Neutrophil (primary cell): ENCODE measurements around the gene FHAD1.

Experiments
- H3K27ac ChIP-seq: fragments of 200-600 bp; sonication (generic); 2 replicates; pipeline ENCODE4 v1.5.1; 2016; ENCODE audit warnings: mild to moderate bottlenecking, moderate library complexity
- H3K27me3 ChIP-seq: fragments of 200-600 bp; sonication (generic); 2 replicates; pipeline ENCODE4 v1.6.0; 2016; ENCODE audit warnings: mild to moderate bottlenecking
- H3K36me3 ChIP-seq: fragments of 200-600 bp; sonication (generic); 2 replicates; pipeline ENCODE4 v1.5.1; 2017
- H3K4me1 ChIP-seq, 2 experiments: fragments of 200-600 bp in 1 of 2; sonication (generic) in 1 of 2; 1 replicate in 1 of 2; 2 replicates in 1 of 2; pipeline versions ENCODE4 v1.5.1 to v1.6.1; 2013 to 2016; ENCODE audit warnings: low read depth in 1 of 2, low read length in 1 of 2, mild to moderate bottlenecking in 1 of 2, moderate library complexity in 1 of 2; ENCODE audit not compliant: control insufficient read depth in 1 of 2, insufficient read depth in 1 of 2
- H3K4me3 ChIP-seq, 2 experiments: fragments of 200-600 bp in 1 of 2; sonication (generic) in 1 of 2; 1 replicate in 1 of 2; 2 replicates in 1 of 2; pipeline ENCODE4 v1.5.1; 2013 to 2016; ENCODE audit warnings: low read depth in 1 of 2, low read length in 1 of 2, mild to moderate bottlenecking in 1 of 2, moderate library complexity in 1 of 2
- H3K9me3 ChIP-seq: fragments of 200-600 bp; sonication (generic); 2 replicates; pipeline ENCODE4 v1.5.1; 2016
- CTCF ChIP-seq: fragments of 200-600 bp; sonication (generic); IDR thresholded peaks from 2 replicates; pipeline ENCODE4 v1.5.1; 2016; ENCODE audit warnings: antibody characterized with exemption

The FHAD1 gene

GRCh38 chr1:15407580-15407979 lies 160.6 kb downstream of the FHAD1 start:
- TF ChIP-seq CTCF: no peak
- peaks cover 4% of the 10 kb centered on the region for H3K27me3 ChIP-seq
- H3K4me3 ChIP-seq: no peak overlapping the region
- H3K9me3 ChIP-seq: no peaks in the 10 kb centered on the region
- H3K4me1 ChIP-seq: peaks cover 16 to 19% of the 10 kb centered on the region in 2 experiments
- H3K36me3 ChIP-seq: peaks cover 8% of the 10 kb centered on the region
- no peak overlapping the region for H3K27ac ChIP-seq

DNA sequence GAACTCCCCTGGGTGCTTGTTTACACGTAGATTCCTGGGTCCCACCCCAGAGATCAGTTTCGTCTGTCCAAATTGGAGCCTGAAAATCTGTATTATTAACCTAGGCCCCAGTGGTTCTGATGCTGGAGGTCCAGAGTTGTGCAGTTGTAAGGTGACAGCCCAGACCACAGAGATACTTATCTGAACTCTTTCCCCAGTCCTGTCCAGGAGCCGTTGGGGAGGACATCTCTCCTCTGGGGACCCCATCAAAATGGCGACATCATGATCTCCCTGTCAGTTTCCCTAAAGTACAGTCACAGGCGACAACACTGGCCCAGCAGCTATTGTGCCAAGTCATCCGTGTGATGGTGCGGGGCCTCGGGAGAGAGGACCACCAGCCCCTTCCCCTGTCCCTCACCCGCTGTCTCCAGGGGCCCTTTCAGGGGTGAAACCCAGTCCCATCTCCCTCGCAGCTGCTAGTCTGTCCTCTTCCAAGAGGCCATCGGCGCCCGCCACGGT lies 161.9 kb downstream of the FHAD1 start:
- H3K27me3 ChIP-seq: peaks cover 4% of the 10 kb centered on the region
- H3K4me3 ChIP-seq: peak overlapping the region; percentile 83 to 95
- peaks cover 22% of the 10 kb centered on the region for H3K36me3 ChIP-seq
- no peaks in the 10 kb centered on the region for H3K9me3 ChIP-seq
- peak overlapping the region; percentile 100 for H3K27ac ChIP-seq
- no peak for TF ChIP-seq CTCF
- peaks cover 29 to 33% of the 10 kb centered on the region in 2 experiments for H3K4me1 ChIP-seq

- Histone ChIP-seq H3K4me3 (peak within 1 kb of the TSS; percentile 83 to 95), H3K9me3 (no peaks in the 10 kb centered on the region), H3K36me3 (peaks cover 28% of the 10 kb centered on the region), H3K4me1 (peaks cover 36 to 39% of the 10 kb centered on the region in 2 experiments), H3K27me3 (peaks cover 4% of the 10 kb centered on the region), H3K27ac (peak within 1 kb of the TSS; percentile 100)
- TF ChIP-seq CTCF: peak; percentile 45
Measured at GRCh38 chr1:15409388-15410222, 162.6 kb downstream of the FHAD1 start, which contains the start of gene EFHD2. Gene EFHD2 (plus strand): TSS chr1:15409888. CDS start chr1:15409972, 84 bp downstream.

DNA sequence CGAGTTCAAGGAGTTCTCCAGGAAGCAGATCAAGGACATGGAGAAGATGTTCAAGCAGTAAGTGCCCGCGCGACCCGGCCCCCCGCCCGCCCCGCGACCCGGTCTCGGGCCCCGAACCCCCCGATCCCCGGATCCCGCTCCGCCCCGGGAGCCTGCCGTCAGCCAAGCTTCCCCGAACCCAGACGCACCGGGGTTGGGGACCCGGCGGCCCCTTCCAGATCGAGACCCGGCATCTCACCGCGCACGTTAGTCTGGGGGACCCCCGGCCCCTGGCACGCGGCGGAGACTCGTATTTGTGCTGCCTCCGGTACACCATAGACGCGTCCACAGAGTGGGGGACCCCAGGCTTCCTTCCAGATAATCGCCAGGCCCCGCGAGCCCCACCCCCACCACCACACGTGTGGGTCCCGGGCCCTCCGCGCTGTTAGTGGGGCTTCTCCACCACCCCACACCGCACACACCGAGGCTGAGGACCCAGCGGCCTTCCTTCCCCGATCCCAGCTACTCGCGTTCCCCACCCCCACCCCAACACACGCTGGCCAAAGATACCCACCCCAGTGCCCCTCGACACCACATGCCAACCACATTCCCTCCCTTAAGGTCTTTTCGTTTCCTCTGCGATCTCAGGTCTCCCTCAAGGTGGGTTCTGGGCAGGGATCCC lies 163.3 kb downstream of the FHAD1 start:
- no peaks in the 10 kb centered on the region for H3K9me3 ChIP-seq
- H3K36me3 ChIP-seq: peaks cover 35% of the 10 kb centered on the region
- H3K27me3 ChIP-seq: peaks cover 4% of the 10 kb centered on the region
- peaks cover 43 to 47% of the 10 kb centered on the region in 2 experiments for H3K4me1 ChIP-seq
- H3K4me3 ChIP-seq: peak overlapping the region; percentile 83 to 95
- TF ChIP-seq CTCF: no peak
- peak overlapping the region; percentile 100 for H3K27ac ChIP-seq

DNA sequence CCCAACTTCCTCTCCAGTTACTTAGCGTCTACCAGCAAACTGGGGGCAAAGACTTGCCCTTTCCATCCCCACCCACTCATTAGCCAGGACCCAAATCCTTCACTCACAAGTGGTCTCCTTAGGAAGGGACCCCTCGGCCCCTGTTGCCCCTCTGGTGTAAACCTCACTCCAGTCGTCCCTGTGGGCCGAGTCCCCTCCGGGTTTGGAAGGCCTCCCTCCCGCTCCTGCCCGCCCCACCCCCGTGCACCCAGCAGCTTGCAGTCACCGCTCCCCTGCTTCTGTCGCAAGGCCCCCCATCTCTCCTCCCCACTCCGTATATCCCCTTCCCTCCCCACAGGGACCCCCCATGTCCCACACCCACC lies 163.8 kb downstream of the FHAD1 start:
- Histone ChIP-seq H3K9me3 (no peaks in the 10 kb centered on the region), H3K27ac (peak overlapping the region; percentile 100), H3K36me3 (peaks cover 40% of the 10 kb centered on the region), H3K4me3 (peak overlapping the region; percentile 83 to 95), H3K27me3 (peaks cover 4% of the 10 kb centered on the region), H3K4me1 (peaks cover 48 to 52% of the 10 kb centered on the region in 2 experiments)
- no peak for TF ChIP-seq CTCF
